ENCODE results near the gene MKLN1.
"Not testable (repeated sequence)": the region's sequence is repeated elsewhere in the genome, so short reads cannot be mapped to it uniquely, and the experiment has no call there.

The MKLN1 gene

GRCh38 chr7:131312838-131313237 is 14.8 kb upstream of the MKLN1 start:
- DNase-seq (ENCODE audit: low read depth in 2 of 2): no peak

GRCh38 chr7:131320603-131321002 is 7.1 kb upstream of the MKLN1 start:
- DNase-seq (ENCODE audit: low read depth in 2 of 2): no peak

- DNase-seq (ENCODE audit: low read depth in 2 of 2): no peak
Measured at GRCh38 chr7:131321656-131322055, 6.0 kb upstream of the MKLN1 start.

- DNase-seq (ENCODE audit: low read depth in 2 of 2): no peak
Measured at GRCh38 chr7:131322061-131322460, 5.6 kb upstream of the MKLN1 start.

DNA sequence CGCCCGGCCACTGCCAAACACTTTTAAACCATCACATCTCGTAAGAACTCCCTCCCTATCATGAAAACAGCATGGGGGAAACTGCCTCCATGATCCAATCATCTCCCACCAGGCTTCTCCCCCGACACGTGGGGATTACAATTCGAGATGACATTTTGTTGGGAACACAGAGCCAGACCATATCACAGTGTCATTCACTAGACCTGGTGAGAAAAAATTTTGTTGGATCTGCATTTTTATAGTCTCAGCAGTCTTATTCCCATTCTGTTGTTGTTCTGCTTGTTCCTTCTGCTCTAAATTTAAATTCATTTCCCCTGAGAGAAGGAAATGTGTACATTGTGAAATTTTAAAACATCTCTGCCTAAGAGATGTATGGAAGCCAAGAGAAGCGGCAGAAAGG is 4.8 kb upstream of the MKLN1 start:
- DNase-seq (ENCODE audit: low read depth in 2 of 2): no peak

DNA sequence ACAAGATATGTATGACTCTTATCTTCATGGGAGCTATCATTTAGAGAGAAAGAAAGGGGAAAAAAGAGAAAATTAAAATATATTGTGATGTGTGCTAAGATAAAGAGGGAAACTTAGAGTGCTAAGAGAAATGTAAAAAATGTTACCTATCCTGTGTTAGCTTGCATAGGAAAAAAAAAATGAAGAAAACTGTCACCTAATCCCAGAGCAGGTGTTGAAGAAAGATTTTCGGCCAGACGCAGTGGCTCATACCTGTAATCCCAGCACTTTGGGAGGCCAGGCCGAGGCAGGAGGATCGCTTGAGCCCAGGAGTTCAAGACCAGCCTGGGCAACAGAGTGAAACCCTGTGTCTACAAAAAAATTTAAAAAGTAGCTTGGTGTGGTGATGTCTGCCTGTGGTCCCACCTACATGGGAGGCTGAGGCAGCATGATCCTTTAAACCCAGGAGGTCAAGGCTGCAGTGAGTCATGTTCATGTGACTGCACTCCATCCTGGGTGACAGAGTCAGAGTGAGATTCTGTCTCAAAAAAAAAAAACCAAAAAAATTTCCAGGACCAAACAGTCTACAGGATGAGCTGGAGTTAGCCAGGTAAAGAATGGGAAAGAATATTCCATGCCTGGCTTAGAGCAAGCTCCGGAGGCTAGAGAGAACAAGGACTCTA is 2.4 kb upstream of the MKLN1 start:
- peak in 1 of 2 donors; percentile 18 for DNase-seq (ENCODE audit: low read depth in 2 of 2)

DNA sequence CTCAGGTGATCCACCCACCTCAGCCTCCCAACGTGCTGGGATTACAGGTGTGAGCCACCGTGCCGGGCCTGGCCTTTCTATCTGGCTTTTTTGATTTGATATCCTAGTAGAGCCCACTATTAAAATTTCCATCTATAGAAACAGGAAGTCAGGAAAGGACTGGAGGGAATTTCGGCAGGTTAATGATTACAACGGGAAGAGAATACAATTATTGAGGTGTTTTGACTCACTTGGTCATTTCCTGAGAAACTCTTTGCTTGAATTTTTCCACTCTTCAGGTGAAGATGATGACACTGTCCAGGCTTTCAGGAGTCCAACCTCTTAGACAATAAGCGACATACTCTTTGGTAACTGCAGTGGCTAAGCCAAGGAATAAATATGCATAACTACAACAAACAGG is 1.1 kb upstream of the MKLN1 start:
- DNase-seq (ENCODE audit: low read depth in 2 of 2): no peak

GRCh38 chr7:131327049-131327625 is 539 bp upstream of the MKLN1 start:
- DNase-seq (ENCODE audit: low read depth in 2 of 2): peak; percentile 4

DNA sequence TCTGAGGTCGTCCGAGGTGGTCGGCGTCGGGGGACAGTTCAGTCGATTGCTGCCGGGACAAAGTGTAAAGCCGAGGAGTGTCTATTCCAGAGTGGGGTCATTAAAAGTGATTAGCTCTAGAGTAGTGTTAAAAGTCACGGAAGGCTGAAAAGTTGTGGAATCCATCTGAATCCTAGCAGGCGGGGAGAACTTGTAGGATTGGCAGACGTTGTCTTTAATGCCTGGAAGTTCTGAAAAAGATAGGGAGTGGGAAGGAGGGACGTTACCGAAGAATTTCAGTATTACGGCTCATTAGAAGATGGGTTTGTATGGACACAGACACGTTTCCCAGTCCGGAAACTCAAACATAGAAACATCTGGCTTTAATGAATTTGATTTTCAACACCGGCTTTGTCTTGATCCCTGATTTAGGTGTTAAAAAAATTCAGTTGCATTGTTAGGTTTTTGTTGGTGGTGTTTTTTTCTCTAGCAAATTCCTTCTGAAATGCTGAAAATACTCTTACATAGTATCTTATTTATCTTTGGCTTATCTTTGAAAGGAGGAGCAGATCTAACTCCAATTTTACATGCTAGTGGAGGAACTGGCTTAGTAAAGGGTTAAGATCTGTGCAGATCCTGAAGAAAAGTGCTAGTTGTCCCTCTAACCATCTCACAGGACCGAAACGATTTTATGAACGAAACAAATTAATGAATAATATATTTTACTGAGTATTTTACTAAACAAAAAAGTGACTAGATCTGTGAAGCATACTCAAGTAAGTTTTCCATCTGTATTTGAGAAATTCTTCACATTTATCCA is 900 bp downstream of the MKLN1 start:
- no peak for DNase-seq (ENCODE audit: low read depth in 2 of 2)

GRCh38 chr7:131329176-131329570 is 1.5 kb downstream of the MKLN1 start:
- DNase-seq (ENCODE audit: low read depth in 2 of 2): no peak

DNA sequence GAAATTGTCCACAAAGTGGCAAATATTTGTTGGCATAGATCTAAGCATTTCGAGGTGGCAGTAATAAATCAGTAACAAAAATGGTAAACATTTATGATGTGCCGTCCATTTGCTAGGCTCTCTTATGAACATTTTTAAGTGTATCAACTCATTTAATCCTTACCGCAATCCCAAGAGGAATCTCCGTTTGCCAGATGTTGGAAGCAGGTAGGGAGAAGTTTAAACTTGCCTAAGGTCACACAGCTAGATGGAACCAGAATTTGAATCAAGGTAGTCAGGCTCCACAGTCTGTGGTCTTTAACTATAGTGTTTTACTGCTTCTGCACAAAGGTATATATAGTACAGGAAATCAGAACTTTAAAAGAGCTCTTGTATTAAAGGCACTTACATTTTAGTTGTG is 2.6 kb downstream of the MKLN1 start:
- DNase-seq (ENCODE audit: low read depth in 2 of 2): no peak

DNA sequence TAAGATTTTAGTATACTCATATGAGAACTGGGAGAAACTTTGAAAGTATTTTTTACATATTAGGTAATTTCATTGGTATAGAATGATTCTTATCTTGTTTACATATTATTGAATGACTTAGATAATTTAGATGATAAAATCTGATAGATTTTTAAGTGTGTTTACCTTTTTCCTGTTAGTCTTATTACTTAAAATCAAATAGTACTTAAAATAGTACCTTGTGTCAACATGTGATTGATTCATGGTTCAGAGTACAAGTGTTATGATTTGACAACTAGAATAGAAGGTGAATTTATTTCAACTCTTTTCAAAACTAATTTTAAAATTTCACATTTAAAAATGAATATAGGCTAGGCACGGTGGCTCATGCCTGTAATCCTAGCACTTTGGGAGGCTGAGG is 4.1 kb downstream of the MKLN1 start:
- DNase-seq (ENCODE audit: low read depth in 2 of 2): no peak

- not testable (repeated sequence) for DNase-seq (ENCODE audit: low read depth in 2 of 2)
Measured at GRCh38 chr7:131332729-131333128, 5.1 kb downstream of the MKLN1 start.

GRCh38 chr7:131335639-131336381 is 8.1 kb downstream of the MKLN1 start:
- DNase-seq (ENCODE audit: low read depth in 2 of 2): no peak

- DNase-seq (ENCODE audit: low read depth in 2 of 2): no peak
Measured at GRCh38 chr7:131336956-131337355, 9.3 kb downstream of the MKLN1 start.

DNA sequence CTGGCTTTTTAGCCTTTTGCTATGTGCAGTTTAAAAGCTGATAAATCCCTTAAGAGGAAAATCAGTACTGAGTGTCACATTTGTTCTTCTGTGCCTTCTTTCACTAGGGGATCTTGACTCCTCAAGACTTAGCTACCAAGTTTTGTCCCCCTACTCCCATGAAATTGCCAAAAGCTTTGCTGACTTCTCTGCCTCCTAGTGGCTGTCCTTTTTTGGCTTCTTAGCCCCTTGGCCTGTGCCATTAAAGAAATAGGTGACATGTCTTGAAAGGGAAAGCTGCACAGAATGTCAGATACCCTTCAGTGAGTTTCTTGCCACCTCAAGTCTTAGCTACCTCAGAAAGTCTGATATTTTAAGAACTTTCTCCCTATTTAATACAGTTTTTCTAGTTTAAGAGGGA is 10.5 kb downstream of the MKLN1 start:
- no peak for DNase-seq (ENCODE audit: low read depth in 2 of 2)

- DNase-seq (ENCODE audit: low read depth in 2 of 2): no peak
Measured at GRCh38 chr7:131338691-131339390, 11.2 kb downstream of the MKLN1 start.

DNA sequence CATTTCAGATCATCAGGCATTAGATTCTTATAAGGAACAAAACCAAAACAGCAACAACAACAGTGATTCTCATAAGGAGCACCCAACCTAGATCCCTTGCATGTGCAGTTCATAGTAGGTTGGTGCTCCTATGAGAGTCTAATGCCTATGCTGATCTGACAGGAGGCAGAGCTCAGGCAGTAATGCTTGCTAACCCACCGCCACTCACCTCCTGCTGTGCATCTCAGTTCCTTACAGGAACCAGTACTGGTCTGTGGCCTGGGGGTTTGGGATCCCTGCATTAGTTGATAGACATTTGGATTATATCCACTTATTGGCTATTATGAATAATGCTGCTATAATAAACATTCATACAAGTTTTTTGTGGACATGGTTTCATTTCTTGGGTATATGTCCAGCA is 14.0 kb downstream of the MKLN1 start:
- DNase-seq (ENCODE audit: low read depth in 2 of 2): no peak

DNA sequence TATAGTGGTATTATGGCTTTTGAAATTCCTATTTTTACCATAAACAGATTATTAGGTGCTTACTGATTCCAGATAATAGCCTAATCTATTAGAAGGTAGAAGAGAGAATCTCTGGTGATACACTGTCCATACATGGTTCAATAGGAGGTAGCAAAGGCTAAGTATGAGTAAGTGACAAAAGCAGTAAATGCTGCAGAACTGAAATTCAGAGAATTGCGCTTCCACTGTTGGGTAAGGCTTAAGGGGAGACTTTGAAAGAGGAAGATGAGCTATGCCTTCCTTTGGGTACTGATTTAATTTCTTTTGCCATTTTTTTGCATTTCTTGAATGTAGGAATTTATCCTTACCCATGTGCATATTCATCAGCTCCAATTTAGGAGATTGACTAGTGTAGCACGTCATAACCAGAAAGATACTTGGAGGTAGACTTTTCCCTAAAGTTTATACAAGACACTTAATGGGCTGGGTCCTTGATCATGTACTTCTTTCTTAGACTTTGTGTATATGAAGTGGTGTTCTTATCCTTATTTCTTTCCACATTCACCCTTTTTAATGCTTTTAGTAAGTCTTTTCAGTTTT is 15.3 kb downstream of the MKLN1 start:
- DNase-seq (ENCODE audit: low read depth in 2 of 2): no peak

- no peak for DNase-seq (ENCODE audit: low read depth in 2 of 2)
Measured at GRCh38 chr7:131346885-131347592, 19.4 kb downstream of the MKLN1 start.

DNA sequence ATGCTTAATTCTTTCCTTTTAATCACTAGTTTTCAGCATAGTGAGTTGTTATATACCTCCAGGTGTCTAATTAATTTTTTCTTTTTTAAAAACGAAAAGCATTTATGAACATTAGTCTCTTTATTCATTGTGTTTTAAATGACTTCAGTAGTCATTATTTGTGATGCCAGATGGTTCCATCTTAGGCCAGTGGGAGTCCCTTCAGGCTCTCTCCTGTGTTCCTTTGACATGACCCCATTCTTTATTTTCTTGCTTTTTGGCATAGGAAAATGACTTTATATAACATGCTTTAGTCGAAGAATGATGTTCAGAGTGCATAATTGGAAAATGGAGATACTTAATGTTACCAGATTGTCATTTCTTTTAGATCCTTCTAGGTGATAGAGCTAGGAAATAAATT is 24.4 kb downstream of the MKLN1 start:
- no peak for DNase-seq (ENCODE audit: low read depth in 2 of 2)

Data from stimulated activated CD4-positive, alpha-beta T cell treated with anti-CD3 and anti-CD28 coated beads, Interleukin-4, amount 100 ng/mL, for 48 hours (primary cell).